ENCODE measurements around the gene PDAP1.
A peak's percentile ranks its signal among the peaks of the same experiment; 100 is the strongest.

Gene PDAP1

DNA sequence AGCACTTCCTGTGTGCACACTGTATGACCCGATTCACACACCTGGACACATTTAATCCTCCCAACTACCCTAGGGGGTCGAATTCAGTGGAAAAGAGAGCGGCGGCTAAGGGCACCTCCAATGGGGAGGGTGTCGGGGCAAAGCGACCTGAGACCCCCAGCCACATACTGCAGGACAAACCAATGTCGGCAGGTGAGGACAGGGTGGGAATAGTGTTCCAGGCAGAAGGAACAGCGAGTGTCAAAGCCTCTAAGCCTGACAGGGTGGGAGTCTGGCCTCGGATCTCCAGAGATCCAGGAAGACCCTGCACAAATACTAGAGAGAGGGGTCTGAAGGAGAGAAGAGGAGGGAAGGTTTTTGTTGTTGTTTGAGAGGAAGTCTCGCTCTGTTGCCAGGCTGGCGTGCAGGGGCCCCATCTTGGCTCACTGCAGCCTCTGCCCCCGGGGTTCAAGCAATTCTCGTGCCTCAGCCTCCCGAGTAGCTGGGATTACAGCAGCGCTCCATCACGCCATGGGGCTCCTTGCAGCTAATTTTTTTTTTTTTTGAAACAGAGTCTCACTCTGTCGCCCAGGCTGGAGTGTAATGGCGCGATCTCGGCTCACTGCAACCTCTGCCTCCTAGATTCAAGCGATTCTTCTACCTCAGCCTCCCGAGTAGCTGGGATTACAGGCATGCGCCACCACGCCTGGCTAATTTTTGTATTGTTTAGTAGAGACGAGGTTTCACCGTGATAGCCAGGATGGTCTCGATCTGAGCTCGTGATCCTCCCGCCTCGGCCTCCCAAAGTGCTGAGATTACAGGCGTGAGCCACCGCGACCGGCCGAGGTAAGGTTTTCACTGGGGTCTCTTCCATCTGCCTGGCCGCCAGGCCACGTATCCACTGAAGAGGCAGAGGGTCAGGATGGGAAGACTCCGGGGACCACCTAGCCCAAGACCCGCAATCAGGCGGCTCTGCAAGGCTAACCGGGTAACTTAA, 35.0 kb downstream of the PDAP1 start:
- WGBS, result 85% methylated on average over 41 of the region's 41 CpGs
- H3K27ac ChIP-seq (ENCODE audit: low read depth, low read length), result no peak overlapping the region
- H3K4me3 ChIP-seq (ENCODE audit: low read length), result peak overlapping the region; percentile 91

DNA sequence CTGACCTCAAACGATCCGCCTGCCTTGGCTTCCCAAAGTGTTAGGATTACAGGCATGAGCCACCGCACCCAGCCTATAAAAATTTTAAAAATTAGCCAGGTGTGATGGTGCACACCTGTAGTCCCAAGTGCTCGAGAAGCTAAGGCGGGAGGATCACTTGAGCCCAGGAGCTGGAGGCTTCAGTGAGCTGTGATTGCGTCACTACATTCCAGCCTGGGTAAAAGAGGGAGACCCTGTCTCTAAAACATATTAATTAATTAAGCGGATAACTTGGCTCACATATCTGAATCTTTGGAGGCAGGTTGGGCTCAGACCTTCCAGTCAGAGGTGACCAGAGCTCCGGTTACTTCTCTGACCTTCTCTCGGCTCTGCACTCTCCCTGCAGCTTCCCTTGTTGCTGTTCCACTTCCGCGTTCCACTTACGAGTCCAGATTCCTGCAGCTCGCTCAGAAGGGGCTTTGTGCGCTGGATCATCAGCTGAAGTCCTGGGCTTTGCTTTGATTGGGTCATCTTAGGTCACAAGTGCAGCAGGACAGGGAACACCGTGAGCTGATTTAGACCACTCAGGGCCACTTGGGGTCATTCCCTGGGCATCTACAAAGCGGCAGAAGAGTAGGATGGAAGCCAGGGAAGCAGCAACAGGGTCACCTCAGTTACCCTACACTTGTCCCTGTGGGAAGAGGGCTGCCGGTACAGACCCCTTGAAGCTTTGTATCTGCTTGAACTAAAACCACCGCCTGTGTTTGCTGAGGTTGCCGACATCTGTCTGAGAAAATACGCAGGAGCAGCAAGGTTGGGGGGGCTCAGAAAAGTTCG, 35.9 kb downstream of the PDAP1 start:
- 85% methylated on average over 21 of the region's 21 CpGs for WGBS
- no peaks in the 10 kb centered on the region; the same call in 1 of the 2 replicates for H3K36me3 ChIP-seq (ENCODE audit: insufficient read depth, low read length)
- no peaks in the 10 kb centered on the region for H3K27me3 ChIP-seq (ENCODE audit: insufficient read depth, low read length)
- no peaks in the 10 kb centered on the region for H3K4me1 ChIP-seq (ENCODE audit: insufficient read depth, low read length)
- H3K9ac ChIP-seq (ENCODE audit: low read depth, low read length), result no peak overlapping the region
- no peak overlapping the region for H3K4me3 ChIP-seq (ENCODE audit: low read length)
- H3K9me3 ChIP-seq (ENCODE audit: insufficient read depth, low read depth, low read length), result no peaks in the 10 kb centered on the region
- H3K27ac ChIP-seq (ENCODE audit: low read depth, low read length), result no peak overlapping the region

More for the DNA sequence above, 35.0 kb downstream of the PDAP1 start:
- Histone ChIP-seq H3K9ac (ENCODE audit: low read depth, low read length) (peak overlapping the region; percentile 85; the same call in 1 of the 2 replicates), H3K27me3 (ENCODE audit: insufficient read depth, low read length) (no peaks in the 10 kb centered on the region), H3K4me1 (ENCODE audit: insufficient read depth, low read length) (no peaks in the 10 kb centered on the region), H3K36me3 (ENCODE audit: insufficient read depth, low read length) (peaks cover 7% of the 10 kb centered on the region), H3K9me3 (ENCODE audit: insufficient read depth, low read depth, low read length) (no peaks in the 10 kb centered on the region)

DNA sequence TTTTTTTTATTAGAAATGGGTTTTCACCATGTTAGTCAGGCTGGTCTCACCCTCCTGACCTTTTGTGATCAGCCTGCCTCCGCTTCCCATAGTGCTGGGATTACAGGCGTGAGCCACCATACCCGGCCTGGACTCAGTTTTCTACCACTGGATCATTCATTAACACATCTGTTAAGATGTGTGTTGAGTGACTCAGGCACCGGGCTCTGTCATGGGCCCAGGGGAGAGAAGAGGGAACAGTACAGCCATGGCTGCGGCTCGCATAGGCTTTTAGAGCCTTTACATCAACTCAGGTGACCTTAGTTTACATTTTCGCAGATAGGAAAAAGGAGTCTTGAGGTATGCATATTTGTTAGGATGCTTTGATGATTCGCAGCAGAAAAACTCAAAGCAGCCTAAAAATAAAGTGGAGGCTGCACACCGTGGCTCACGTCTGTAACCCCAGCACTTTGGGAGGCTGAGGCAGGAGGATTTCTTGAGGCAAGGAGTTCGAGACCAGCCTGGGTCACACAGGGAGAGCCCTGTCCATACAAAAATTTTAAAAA, 36.9 kb downstream of the PDAP1 start:
- Histone ChIP-seq H3K4me3 (ENCODE audit: low read length) (no peak overlapping the region), H3K4me1 (ENCODE audit: insufficient read depth, low read length) (peaks cover under 1% of the 10 kb centered on the region; the same call in 1 of the 2 replicates), H3K27ac (ENCODE audit: low read depth, low read length) (no peak overlapping the region), H3K9me3 (ENCODE audit: insufficient read depth, low read depth, low read length) (no peaks in the 10 kb centered on the region), H3K36me3 (ENCODE audit: insufficient read depth, low read length) (peaks cover 5% of the 10 kb centered on the region; the same call in 1 of the 2 replicates), H3K9ac (ENCODE audit: low read depth, low read length) (no peak overlapping the region), H3K27me3 (ENCODE audit: insufficient read depth, low read length) (no peaks in the 10 kb centered on the region)
- WGBS, result 88% methylated on average over 11 of the region's 11 CpGs

DNA sequence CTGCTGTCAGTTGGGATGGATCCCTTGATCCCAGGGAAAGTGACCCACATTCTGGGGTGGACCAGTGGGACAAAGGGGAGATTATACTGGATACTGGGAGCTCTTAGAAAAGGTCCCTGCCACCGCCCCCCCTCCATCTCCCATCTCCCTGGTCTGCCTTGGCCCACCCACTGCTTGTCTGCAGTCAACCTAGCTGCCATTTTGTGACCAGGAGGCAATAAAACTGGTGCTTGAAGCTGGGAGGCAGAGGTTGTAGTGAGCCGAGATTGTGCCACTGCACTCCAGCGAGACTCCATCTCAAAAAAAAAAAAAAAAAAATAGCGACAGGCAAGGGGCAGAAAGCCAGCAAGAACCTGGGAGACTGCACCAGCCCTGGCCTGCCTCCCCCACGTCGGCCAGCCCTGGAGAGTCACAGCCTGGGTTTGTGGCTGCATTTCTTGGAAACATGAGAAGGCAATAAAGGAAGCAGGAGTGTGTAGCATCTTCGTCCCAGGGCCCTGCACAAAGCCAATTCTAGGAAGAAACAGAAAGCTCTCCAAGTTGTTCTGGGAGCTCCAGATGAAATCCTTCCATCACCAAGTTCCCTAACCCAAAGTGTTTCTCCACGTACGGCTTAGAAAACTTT, 38.5 kb downstream of the PDAP1 start:
- no peaks in the 10 kb centered on the region for H3K9me3 ChIP-seq (ENCODE audit: insufficient read depth, low read depth, low read length)
- peaks cover 9% of the 10 kb centered on the region; the same call in 1 of the 2 replicates for H3K4me1 ChIP-seq (ENCODE audit: insufficient read depth, low read length)
- WGBS, result 93% methylated on average over 9 of the region's 9 CpGs
- H3K4me3 ChIP-seq (ENCODE audit: low read length), result no peak overlapping the region
- H3K9ac ChIP-seq (ENCODE audit: low read depth, low read length), result no peak overlapping the region
- no peaks in the 10 kb centered on the region for H3K27me3 ChIP-seq (ENCODE audit: insufficient read depth, low read length)
- H3K27ac ChIP-seq (ENCODE audit: low read depth, low read length), result no peak overlapping the region
- H3K36me3 ChIP-seq (ENCODE audit: insufficient read depth, low read length), result peaks cover 12% of the 10 kb centered on the region

DNA sequence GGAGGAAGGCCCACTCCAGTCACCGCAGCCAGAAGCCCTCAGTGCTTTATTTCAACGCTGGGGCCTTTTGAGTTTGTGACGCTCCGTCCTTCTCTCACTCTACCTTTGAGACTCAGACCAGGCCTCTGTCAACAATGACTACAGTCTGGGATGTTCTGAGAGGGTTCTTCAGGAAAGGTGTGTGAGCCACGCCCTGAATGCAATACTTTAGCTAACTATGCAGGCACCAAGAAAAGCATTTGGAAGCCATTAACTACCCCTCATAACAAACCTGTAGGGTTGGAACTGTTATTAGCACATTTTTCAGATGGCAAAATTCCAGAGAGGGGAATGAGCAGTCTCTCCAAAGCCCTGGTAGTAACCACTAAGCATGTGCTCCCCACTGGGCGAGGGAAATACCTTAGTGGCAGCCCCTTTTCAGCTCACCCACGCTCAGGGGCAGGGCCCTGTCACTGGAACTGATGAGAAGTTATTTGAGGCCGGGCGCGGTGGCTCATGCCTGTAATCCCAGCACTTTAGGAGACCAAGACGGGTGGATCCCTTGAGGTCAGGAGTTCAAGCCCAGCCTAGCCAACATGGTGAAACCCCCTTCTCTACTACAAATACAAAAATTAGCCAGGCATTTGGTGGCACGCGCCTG, 39.5 kb downstream of the PDAP1 start:
- Histone ChIP-seq H3K9me3 (ENCODE audit: insufficient read depth, low read depth, low read length) (no peaks in the 10 kb centered on the region), H3K4me3 (ENCODE audit: low read length) (no peak overlapping the region), H3K36me3 (ENCODE audit: insufficient read depth, low read length) (peaks cover 20% of the 10 kb centered on the region), H3K27ac (ENCODE audit: low read depth, low read length) (no peak overlapping the region), H3K9ac (ENCODE audit: low read depth, low read length) (no peak overlapping the region), H3K4me1 (ENCODE audit: insufficient read depth, low read length) (peaks cover 9% of the 10 kb centered on the region; the same call in 1 of the 2 replicates), H3K27me3 (ENCODE audit: insufficient read depth, low read length) (no peaks in the 10 kb centered on the region)
- WGBS, result 93% methylated on average over 13 of the region's 13 CpGs

DNA sequence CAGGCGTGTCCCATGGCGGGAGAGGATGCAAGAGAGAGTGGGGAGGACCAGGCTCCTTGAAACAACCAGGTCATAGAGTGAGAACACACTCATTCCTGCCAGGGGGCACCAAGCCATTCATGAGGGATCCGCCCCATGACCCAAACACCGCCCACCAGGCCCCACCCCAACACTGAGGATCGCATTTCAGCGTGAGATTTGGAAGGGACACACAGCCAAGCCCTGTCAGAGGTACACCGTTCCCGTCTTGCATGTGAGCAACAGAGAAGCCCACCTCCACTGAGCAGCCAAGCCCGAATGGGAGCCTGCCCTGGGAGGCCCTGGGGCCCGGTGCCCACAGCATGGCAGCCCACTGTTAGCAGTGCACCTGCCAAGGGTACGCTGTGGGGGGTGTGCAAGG, 41.8 kb downstream of the PDAP1 start:
- peaks cover 36% of the 10 kb centered on the region for H3K36me3 ChIP-seq (ENCODE audit: insufficient read depth, low read length)

DNA sequence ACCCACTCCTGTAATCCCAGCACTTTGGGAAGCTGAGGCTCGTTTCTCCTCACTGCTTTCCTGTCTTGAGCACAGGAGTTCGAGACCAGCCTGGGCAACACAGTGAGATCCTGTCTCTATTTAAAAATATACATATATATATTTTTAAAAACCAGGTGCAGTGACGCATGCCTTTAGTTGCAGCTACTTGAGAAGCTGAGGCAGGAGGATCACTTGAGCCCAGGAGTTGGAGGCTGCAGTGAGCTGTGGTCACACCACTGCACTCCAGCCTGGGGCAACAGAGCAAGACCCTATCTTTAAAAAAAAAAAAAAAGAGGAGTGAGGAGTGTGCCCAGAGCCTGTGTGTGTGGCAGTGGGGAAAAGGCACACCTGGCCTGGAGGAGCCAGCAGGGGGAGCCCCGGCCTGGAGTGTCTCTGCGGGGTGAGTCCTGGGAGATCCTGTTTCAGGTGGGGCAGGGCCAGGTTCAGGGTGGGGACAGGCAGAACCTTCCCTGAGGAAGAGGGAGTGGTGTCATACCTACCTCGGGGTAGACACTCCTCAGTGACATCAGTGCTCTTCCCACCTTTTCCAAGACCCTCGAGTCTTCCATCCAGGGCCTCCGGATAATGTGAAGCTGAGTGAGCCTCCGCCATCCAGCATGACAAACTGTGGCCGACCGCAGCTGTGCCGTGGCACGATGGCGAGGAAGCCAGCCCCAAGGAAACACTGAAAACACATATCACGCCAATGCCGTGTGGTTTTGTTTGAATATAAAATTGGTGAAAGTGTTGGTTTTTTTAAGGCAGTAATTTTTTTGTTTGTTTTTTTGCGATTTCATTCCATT, 42.9 kb downstream of the PDAP1 start:
- H3K9ac ChIP-seq (ENCODE audit: low read depth, low read length), result no peak overlapping the region
- H3K4me3 ChIP-seq (ENCODE audit: low read length), result no peak overlapping the region

More for the DNA sequence above, 41.8 kb downstream of the PDAP1 start:
- peaks cover 9% of the 10 kb centered on the region; the same call in 1 of the 2 replicates for H3K4me1 ChIP-seq (ENCODE audit: insufficient read depth, low read length)
- no peak overlapping the region for H3K4me3 ChIP-seq (ENCODE audit: low read length)
- WGBS, result 82% methylated on average over 11 of the region's 11 CpGs
- no peaks in the 10 kb centered on the region for H3K9me3 ChIP-seq (ENCODE audit: insufficient read depth, low read depth, low read length)
- no peak overlapping the region for H3K9ac ChIP-seq (ENCODE audit: low read depth, low read length)
- H3K27me3 ChIP-seq (ENCODE audit: insufficient read depth, low read length), result no peaks in the 10 kb centered on the region
- no peak overlapping the region for H3K27ac ChIP-seq (ENCODE audit: low read depth, low read length)

DNA sequence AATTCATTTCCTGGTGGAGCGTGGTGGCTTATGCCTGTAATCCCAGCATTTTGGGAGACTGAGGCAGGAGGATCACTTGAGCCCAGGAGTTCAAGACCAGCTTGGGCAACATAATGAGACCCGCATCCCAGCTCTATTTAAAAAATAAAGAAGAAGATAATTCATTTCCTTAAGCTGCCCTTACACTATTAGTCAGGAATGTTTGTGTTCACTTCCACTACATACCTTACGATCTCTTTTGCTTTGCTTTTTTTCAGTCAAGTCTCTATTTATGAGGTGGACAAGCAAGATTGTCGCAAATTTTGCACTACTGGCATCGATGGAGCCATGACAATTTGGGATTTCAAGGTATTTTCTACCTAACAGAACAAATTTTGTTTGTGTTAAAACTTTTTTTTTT, 45.1 kb downstream of the PDAP1 start:
- Histone ChIP-seq H3K9me3 (ENCODE audit: insufficient read depth, low read depth, low read length) (no peaks in the 10 kb centered on the region), H3K4me1 (ENCODE audit: insufficient read depth, low read length) (peaks cover 9% of the 10 kb centered on the region; the same call in 1 of the 2 replicates), H3K4me3 (ENCODE audit: low read length) (no peak overlapping the region), H3K27me3 (ENCODE audit: insufficient read depth, low read length) (no peaks in the 10 kb centered on the region), H3K9ac (ENCODE audit: low read depth, low read length) (no peak overlapping the region), H3K27ac (ENCODE audit: low read depth, low read length) (no peak overlapping the region), H3K36me3 (ENCODE audit: insufficient read depth, low read length) (peaks cover 64% of the 10 kb centered on the region)
- 98% methylated on average over 5 of the region's 5 CpGs for WGBS

More for the DNA sequence above, 42.9 kb downstream of the PDAP1 start:
- no peaks in the 10 kb centered on the region for H3K27me3 ChIP-seq (ENCODE audit: insufficient read depth, low read length)
- H3K9me3 ChIP-seq (ENCODE audit: insufficient read depth, low read depth, low read length), result no peaks in the 10 kb centered on the region
- no peak overlapping the region for H3K27ac ChIP-seq (ENCODE audit: low read depth, low read length)
- H3K4me1 ChIP-seq (ENCODE audit: insufficient read depth, low read length), result peaks cover 9% of the 10 kb centered on the region; the same call in 1 of the 2 replicates
- 89% methylated on average over 16 of the region's 17 CpGs for WGBS
- H3K36me3 ChIP-seq (ENCODE audit: insufficient read depth, low read length), result peaks cover 46% of the 10 kb centered on the region

DNA sequence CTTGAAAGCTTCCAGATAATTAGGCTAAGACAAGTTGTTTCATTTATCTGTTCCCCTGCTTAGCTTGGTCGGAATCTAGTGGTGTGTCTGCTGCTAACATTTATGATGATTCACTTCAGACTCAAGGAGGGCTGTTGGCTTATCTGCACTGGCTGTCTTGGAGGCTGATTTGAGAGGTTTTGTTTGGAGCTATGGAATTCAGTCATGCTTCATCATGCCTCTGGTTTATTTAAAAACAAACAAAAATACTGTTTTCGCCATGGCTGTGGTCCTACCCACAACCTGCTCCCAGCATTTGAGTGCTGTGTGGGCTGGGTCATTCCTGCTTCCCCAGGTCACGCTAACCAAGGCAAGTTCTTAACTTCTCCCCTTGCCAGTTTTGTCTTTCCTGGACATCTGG, 45.6 kb downstream of the PDAP1 start:
- H3K9me3 ChIP-seq (ENCODE audit: insufficient read depth, low read depth, low read length), result no peaks in the 10 kb centered on the region
- H3K4me1 ChIP-seq (ENCODE audit: insufficient read depth, low read length), result peaks cover 9% of the 10 kb centered on the region; the same call in 1 of the 2 replicates
- H3K27me3 ChIP-seq (ENCODE audit: insufficient read depth, low read length), result no peaks in the 10 kb centered on the region
- H3K4me3 ChIP-seq (ENCODE audit: low read length), result no peak overlapping the region
- peaks cover 69% of the 10 kb centered on the region for H3K36me3 ChIP-seq (ENCODE audit: insufficient read depth, low read length)
- H3K27ac ChIP-seq (ENCODE audit: low read depth, low read length), result no peak overlapping the region
- no peak overlapping the region for H3K9ac ChIP-seq (ENCODE audit: low read depth, low read length)
- WGBS, result 98% methylated on average over 3 of the region's 3 CpGs

Data from HUES64 (cell line).